Ishikawa (cell line): ENCODE results near the gene FOXN4.

Experiments
- CEBPB ChIP-seq: IDR thresholded peaks from 2 replicates; pipeline ENCODE4 v1.6.1; 2012
- CREB1 ChIP-seq: IDR thresholded peaks from 2 replicates; pipeline ENCODE4 v1.6.1; 2012; ENCODE audit warnings: low read depth
- EGR1 ChIP-seq: IDR thresholded peaks from 2 replicates; pipeline ENCODE4 v1.6.1; 2012
- EP300 ChIP-seq: IDR thresholded peaks from 2 replicates; pipeline ENCODE4 v1.6.1; 2012; ENCODE audit warnings: borderline replicate concordance
- FOXM1 ChIP-seq: IDR thresholded peaks from 2 replicates; pipeline ENCODE4 v1.6.1; 2012; ENCODE audit warnings: low read depth, borderline replicate concordance
- NFIC ChIP-seq: IDR thresholded peaks from 2 replicates; pipeline ENCODE4 v1.6.1; 2012
- RAD21 ChIP-seq: IDR thresholded peaks from 2 replicates; pipeline ENCODE4 v1.6.1; 2012; ENCODE audit warnings: low read depth
- TAF1 ChIP-seq: IDR thresholded peaks from 2 replicates; pipeline ENCODE4 v1.6.1; 2012; ENCODE audit warnings: low read depth, mild to moderate bottlenecking
- TCF12 ChIP-seq: IDR thresholded peaks from 2 replicates; pipeline ENCODE4 v1.6.1; 2012; ENCODE audit warnings: low read depth
- TEAD4 ChIP-seq: IDR thresholded peaks from 2 replicates; pipeline ENCODE4 v1.6.1; 2012
- YY1 ChIP-seq: IDR thresholded peaks from 2 replicates; pipeline ENCODE4 v1.6.1; 2012; ENCODE audit warnings: low read depth
- TF ChIP-seq, protein P1 (sequence below): IDR thresholded peaks from 2 replicates; pipeline ENCODE4 v1.6.1; 2012; ENCODE audit warnings: low read depth, mild to moderate bottlenecking
- TF ChIP-seq, protein P2 (sequence below): IDR thresholded peaks from 2 replicates; pipeline ENCODE4 v1.6.1; 2012
- TF ChIP-seq, protein P3 (sequence below): IDR thresholded peaks from 2 replicates; pipeline ENCODE4 v1.6.1; 2012

DNA sequence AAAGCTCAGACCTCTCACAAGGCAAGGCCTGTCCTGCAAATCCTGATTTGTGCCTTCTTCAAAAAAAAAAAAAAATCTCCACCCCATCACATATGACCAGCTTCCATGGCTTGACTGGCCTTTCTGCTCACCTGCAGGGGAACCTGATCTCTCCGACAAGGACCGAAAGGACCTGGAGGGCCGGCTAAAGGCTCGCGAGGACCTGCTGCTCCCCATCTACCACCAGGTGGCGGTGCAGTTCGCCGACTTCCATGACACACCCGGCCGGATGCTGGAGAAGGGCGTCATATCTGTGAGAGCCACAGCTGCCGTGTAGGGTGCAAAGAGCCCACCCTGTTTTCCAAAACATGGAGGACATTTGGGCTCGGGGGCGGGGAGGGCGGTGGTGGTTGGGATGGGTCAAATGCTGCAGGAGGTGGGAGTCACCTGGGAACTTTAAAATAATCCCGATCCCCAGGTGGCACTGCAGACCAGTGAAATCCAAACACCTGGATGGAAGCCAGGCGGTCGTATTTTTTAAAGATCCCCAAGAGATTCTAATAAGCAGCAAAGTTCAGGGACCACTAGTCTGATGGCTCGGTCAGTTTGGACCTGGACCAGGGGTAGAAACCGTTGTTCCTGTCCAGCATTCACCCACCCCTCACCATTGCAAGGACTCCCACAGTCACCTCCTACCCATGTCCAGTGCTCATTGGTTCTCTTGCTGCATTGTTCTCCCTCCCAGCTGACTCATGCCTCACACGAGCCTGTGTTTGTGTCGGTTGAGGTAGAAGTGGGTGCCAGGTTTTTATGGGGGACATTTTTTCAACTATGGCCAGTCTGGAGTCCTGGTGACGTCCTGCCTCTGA lies 44.8 kb downstream of the FOXN4 start:
- TF ChIP-seq, protein P1, sequence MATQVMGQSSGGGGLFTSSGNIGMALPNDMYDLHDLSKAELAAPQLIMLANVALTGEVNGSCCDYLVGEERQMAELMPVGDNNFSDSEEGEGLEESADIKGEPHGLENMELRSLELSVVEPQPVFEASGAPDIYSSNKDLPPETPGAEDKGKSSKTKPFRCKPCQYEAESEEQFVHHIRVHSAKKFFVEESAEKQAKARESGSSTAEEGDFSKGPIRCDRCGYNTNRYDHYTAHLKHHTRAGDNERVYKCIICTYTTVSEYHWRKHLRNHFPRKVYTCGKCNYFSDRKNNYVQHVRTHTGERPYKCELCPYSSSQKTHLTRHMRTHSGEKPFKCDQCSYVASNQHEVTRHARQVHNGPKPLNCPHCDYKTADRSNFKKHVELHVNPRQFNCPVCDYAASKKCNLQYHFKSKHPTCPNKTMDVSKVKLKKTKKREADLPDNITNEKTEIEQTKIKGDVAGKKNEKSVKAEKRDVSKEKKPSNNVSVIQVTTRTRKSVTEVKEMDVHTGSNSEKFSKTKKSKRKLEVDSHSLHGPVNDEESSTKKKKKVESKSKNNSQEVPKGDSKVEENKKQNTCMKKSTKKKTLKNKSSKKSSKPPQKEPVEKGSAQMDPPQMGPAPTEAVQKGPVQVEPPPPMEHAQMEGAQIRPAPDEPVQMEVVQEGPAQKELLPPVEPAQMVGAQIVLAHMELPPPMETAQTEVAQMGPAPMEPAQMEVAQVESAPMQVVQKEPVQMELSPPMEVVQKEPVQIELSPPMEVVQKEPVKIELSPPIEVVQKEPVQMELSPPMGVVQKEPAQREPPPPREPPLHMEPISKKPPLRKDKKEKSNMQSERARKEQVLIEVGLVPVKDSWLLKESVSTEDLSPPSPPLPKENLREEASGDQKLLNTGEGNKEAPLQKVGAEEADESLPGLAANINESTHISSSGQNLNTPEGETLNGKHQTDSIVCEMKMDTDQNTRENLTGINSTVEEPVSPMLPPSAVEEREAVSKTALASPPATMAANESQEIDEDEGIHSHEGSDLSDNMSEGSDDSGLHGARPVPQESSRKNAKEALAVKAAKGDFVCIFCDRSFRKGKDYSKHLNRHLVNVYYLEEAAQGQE = no peak
- no peak for TF ChIP-seq CREB1
- TF ChIP-seq TEAD4 = no peak
- TF ChIP-seq FOXM1 = no peak
- TF ChIP-seq EP300 = no peak
- no peak for TF ChIP-seq TCF12
- TF ChIP-seq TAF1 = no peak
- no peak for TF ChIP-seq CEBPB
- TF ChIP-seq, protein P2, sequence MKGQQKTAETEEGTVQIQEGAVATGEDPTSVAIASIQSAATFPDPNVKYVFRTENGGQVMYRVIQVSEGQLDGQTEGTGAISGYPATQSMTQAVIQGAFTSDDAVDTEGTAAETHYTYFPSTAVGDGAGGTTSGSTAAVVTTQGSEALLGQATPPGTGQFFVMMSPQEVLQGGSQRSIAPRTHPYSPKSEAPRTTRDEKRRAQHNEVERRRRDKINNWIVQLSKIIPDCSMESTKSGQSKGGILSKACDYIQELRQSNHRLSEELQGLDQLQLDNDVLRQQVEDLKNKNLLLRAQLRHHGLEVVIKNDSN = no peak
- TF ChIP-seq RAD21 = peak; percentile 90
- no peak for TF ChIP-seq YY1
- TF ChIP-seq NFIC = peak; percentile 40; the same call in 1 of the 2 replicates
- TF ChIP-seq EGR1 = no peak
- TF ChIP-seq, protein P3, sequence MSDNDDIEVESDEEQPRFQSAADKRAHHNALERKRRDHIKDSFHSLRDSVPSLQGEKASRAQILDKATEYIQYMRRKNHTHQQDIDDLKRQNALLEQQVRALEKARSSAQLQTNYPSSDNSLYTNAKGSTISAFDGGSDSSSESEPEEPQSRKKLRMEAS = peak; percentile 71
